ENCODE results near the gene DIS3L. TPM values are rescaled to one million over a fixed set of nuclear protein-coding genes. Genes with fewer than 3 reads are reported as not detected.
"Not testable (repeated sequence)": the region's sequence is repeated elsewhere in the genome, so short reads cannot be mapped to it uniquely, and the experiment has no call there.

The DIS3L gene
- total and polyA plus RNA-seq, 11 donors = 13.0 to 62.5 (median 34.1) TPM

- TF ChIP-seq, protein P1, sequence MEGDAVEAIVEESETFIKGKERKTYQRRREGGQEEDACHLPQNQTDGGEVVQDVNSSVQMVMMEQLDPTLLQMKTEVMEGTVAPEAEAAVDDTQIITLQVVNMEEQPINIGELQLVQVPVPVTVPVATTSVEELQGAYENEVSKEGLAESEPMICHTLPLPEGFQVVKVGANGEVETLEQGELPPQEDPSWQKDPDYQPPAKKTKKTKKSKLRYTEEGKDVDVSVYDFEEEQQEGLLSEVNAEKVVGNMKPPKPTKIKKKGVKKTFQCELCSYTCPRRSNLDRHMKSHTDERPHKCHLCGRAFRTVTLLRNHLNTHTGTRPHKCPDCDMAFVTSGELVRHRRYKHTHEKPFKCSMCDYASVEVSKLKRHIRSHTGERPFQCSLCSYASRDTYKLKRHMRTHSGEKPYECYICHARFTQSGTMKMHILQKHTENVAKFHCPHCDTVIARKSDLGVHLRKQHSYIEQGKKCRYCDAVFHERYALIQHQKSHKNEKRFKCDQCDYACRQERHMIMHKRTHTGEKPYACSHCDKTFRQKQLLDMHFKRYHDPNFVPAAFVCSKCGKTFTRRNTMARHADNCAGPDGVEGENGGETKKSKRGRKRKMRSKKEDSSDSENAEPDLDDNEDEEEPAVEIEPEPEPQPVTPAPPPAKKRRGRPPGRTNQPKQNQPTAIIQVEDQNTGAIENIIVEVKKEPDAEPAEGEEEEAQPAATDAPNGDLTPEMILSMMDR (IDR thresholded peaks at IDR 0.05) = no peak
- peak in 1 of 2 donors; percentile 45 for TF ChIP-seq POLR2A (IDR thresholded peaks at IDR 0.05)
- peak; percentile 98 to 99 (median 99) for ATAC-seq
- 7 to 9% (median 8%) methylated on average over 45 to 51 of the region's 51 CpGs for WGBS, 4 donors
- Histone ChIP-seq H3K27me3 (no peaks in the 10 kb centered on the region), H3K9me3 (no peaks in the 10 kb centered on the region), H3K4me1 (peaks cover 0 to 11% (median 6%) of the 10 kb centered on the region in 12 donors), H3K4me3 (peak within 1 kb of the TSS; percentile 42 to 76 (median 62)), H3K36me3 (peaks cover 0 to 13% (median 8%) of the 10 kb centered on the region in 9 donors), H3K27ac (peak within 1 kb of the TSS in 10 of 12 donors; percentile 32 to 84 (median 63))
- intact Hi-C loops (cut with DNase I) = loop anchor here in 3 of 10 donors (1.0 to 10.0 kb wide), 3 partner anchors 138 to 142 kb away; partner anchors contain the start of gene SNAPC5 (in 2 of the 3)
- peak; percentile 95 to 99 (median 96) for DNase-seq
Measured at GRCh38 chr15:66356359-66357236, 63.2 kb downstream of the DIS3L start, which contains the start of gene TIPIN. Gene TIPIN, minus strand, starts transcription at chr15:66356685. Its CDS starts 3,738 bp downstream, at chr15:66352947.

DNA sequence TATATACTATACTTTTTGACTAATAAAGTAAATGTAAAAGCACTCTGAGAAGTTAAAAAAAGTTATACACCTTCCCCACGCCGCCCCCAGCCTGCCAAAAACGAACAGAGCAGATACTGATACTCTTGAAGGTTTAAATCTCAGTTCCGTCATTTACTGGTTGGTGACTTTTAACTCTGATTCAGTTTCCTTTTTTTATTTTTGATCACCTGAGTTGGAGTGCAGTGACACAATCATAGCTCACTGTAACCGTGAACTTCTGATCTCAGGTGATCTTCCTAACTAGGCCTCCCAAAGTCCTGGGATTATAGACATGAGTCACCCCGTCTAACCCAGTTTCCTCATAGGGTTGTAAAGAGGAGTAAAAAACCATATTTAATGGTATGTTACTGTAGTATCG, 66.4 kb downstream of the DIS3L start:
- TF ChIP-seq POLR2A (IDR thresholded peaks at IDR 0.05) = no peak
- TF ChIP-seq, protein P1 (IDR thresholded peaks at IDR 0.05) = no peak
- H3K4me3 ChIP-seq = no peak overlapping the region
- H3K27me3 ChIP-seq = no peaks in the 10 kb centered on the region
- no peaks in the 10 kb centered on the region for H3K9me3 ChIP-seq
- no peak overlapping the region for H3K27ac ChIP-seq
- ATAC-seq = no peak
- no peaks in the 10 kb centered on the region for H3K36me3 ChIP-seq
- intact Hi-C loops (cut with DNase I) = loop anchor here in 1 of 10 donors (10.0 kb wide), 1 partner anchor 135 kb away; the partner anchor contains the start of gene SNAPC5
- no peak for DNase-seq
- H3K4me1 ChIP-seq = peaks cover 0 to 13% (median 6%) of the 10 kb centered on the region in 12 donors
- 88 to 91% (median 90%) methylated on average over 7 of the region's 7 CpGs for WGBS, 4 donors

- H3K4me1 ChIP-seq; ATAC-seq; H3K9me3 ChIP-seq; H3K27me3 ChIP-seq; DNase-seq; H3K36me3 ChIP-seq; H3K4me3 ChIP-seq; intact Hi-C loops (cut with DNase I): not testable (repeated sequence)
- WGBS, 4 donors = 83 to 87% (median 85%) methylated on average over 15 of the region's 15 CpGs
- peak overlapping the region in 1 of 12 donors; percentile 74 for H3K27ac ChIP-seq
Measured at GRCh38 chr15:66361745-66362460, 68.5 kb downstream of the DIS3L start.

DNA sequence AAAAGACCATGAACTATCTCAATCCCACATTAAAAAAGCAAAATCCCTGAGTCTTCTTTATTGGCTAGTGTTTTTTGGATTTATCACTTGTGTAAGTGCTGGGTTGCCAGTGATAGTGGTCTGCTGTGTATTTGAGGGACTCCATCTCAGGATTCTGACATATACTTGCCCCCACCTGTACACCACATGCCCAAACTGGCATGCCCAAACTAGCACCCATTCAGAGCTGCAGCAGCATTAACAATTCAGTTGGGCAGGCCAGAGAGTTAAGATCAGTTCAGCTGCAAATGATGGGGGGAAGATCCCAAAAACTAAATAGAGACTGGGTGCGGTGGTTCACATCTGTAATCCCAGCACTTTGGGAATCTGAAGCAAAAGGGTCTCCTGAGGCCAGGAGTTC, 69.4 kb downstream of the DIS3L start:
- no peaks in the 10 kb centered on the region for H3K36me3 ChIP-seq
- ATAC-seq (no peak), DNase-seq (no peak)
- no peaks in the 10 kb centered on the region for H3K27me3 ChIP-seq
- peak overlapping the region in 1 of 12 donors; percentile 74 for H3K27ac ChIP-seq
- no peaks in the 10 kb centered on the region for H3K9me3 ChIP-seq
- H3K4me3 ChIP-seq = no peak overlapping the region
- peaks cover 0 to 4% (median 0%) of the 10 kb centered on the region in 12 donors for H3K4me1 ChIP-seq
- 95 to 100% (median 100%) methylated on average over 1 of the region's 1 CpG for WGBS, 4 donors
- TF ChIP-seq, protein P1 (IDR thresholded peaks at IDR 0.05) = no peak
- TF ChIP-seq POLR2A (IDR thresholded peaks at IDR 0.05) = no peak
- intact Hi-C loops (cut with DNase I) = no loop called here
